SKM-1 (cell line): Measurements from ENCODE around the gene MAPK12.

Experiments
- DNase-seq: peaks from one replicate; lab custom pipeline; 2025; ENCODE audit not compliant: unreplicated experiment; lab: John Stamatoyannopoulos, UW

Gene MAPK12

DNA sequence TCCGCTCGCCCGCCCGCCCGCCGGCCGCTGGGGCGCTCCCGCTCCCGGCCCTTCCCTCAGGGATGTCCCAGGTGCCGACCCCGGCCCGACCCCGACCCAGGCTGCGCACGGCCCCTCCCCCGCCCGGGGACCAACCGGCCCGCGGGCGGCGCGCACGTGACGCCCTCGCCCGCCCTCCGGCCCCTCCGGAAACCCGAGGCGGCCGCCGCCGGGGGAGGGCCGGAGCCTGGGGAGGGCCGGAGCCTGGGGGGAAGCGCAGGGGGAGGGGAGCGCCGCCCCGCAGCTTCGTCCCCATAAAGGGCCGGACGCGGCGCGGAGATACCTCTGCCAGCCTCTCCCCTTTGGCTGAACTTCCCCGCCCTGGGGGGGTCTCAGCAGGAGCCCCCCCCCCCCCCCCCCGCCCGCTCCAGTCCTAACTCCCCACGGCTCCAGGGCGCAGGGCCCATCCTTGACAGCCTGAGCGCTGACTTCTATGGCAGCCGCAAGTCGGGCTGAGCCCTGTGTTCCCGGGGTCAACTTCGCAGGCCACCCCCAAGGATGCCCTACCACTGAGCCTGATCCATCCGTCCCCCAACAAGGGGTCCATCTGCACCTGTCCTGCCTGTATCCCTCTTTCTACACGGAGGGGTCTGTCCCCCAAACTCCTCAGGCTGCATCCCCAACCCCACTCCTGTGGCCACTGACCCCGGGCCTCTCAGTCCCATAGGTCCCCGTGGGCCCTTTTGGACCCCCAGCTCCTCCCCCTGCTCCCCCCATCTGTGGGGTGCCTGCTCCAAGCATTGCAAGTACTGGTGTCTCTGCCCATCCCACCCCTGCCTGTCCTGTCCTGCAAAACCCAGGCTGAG, at the start of gene MAPK12:
MAPK12 (minus strand) TSS at position 69 of the 845 bp plus-strand sequence. CDS start 174 bp downstream, outside the sequence.
- DNase-seq, result no peak

DNA sequence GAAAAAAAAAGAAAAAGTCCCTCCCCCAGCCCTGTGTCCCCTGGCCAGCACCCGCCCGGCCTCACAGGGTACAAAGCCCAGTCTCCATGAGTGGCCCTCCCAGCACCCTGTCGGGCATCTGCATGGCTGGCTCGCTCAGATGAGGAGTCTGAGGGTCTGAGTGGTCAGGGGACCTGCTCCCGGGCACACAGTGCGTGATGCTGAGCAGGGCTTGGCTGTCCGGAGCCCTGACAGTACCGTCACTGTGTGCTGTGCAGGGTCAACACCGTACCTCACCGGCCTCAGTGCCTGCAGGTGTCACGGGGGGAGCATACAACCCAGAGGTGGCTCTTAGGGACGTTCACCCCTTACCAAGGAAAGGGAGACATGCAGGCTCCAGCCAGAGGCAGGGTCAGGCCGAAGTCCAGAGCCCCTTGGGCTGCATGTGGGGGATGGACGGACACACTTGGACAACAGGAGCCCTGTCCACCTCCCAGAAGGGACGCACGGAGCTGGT, 49.5 kb upstream of the MAPK12 start:
- DNase-seq, result no peak

DNA sequence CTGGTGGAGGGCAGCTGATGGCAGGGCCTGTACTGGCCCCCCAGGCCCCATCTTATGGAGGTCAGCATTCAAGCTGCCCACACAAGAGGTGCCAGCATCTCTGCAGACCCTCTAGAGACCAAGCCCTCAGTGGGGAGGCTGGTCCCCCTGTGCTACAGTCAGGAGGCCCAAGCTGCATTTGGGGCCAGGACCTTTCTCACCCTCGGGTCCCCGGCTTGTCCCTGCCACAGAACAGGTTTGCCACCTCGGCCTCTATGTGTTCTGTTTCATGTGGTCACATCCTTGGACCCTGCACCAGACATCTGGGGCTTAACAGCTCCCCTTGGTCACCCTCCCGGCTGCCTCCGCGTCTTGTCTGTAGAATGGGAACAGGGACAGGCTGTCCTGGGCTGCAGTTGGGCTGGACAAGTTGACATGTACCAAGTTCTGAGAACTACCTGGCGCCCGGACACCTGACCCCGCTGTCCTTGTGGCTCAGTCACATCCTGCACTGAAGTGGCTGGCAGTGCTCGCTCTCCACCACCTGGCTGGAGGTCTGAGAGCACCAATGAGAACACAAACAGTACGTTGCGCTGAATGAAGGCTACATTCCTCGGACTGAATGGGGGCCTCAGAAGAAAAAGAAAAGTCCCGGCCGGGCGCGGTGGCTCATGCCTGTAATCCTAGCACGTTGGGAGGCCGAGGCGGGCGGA, 48.7 kb upstream of the MAPK12 start:
- DNase-seq, result no peak

DNA sequence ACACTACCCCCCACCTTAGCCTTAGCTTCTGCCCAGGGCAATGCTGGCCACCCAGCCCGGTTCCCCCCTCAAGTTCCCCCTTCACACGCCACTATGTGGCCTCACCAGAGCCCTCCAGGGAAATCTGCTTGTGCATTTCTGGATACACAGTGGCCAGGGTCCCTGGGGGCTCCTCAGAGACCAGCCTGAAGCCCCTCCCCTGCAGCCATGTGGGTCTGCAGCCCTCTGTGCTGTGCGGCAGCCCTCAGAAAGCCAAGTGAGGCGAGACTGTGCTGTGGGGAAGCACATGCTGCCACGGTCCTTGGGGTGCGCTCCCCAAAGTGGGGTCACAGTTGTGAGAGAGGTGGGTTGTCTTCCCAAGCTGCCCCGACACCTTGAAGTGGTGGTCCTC, 48.1 kb upstream of the MAPK12 start:
- no peak for DNase-seq

DNA sequence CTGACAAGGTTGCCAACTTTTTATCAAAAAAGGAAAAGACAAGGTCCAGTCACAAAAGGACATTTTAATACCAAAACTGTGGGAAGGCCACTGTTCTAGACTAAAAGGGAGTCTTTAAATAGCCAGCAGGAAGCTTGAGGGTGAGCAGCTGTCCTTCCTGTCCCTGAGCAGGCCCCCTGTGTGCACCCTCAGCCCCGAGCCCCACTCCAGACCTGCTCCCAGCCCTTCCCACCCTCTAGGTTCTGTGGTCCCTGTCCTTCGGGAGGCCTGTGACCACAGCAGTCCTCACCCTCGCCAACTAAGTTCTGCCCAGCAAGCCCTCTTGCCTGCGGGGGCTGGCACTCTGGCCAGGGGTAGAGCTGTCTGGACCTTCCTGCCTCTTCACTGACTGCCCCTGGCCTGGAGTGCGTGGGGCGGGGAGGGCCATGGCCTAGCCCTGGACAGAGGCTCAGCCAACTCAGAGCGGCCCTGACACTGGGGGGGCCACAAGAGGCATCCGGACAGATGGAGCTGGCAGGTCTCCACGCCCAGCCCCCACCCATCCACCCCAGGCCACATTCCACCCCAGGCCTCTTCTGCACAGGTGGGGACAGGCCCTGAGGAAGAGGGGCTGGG, 47.6 kb upstream of the MAPK12 start:
- no peak for DNase-seq

DNA sequence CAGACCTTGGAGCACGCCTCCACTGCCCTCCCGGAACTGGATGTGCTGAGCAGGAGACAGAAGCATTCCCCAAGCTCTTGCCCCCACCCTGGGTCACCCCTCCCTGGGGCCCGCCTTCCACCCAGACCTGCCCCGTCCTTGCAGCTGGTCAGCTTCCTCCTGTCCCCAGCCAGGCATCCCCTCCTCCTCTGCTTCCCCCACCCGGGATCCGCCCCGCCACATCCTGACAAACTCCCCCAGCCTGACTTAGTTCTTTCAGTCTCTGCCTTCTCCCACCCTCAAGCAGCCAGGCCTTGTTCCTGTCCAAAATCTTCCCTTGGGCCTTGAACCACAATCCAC, 47.1 kb upstream of the MAPK12 start:
- DNase-seq, result peak; percentile 66

DNA sequence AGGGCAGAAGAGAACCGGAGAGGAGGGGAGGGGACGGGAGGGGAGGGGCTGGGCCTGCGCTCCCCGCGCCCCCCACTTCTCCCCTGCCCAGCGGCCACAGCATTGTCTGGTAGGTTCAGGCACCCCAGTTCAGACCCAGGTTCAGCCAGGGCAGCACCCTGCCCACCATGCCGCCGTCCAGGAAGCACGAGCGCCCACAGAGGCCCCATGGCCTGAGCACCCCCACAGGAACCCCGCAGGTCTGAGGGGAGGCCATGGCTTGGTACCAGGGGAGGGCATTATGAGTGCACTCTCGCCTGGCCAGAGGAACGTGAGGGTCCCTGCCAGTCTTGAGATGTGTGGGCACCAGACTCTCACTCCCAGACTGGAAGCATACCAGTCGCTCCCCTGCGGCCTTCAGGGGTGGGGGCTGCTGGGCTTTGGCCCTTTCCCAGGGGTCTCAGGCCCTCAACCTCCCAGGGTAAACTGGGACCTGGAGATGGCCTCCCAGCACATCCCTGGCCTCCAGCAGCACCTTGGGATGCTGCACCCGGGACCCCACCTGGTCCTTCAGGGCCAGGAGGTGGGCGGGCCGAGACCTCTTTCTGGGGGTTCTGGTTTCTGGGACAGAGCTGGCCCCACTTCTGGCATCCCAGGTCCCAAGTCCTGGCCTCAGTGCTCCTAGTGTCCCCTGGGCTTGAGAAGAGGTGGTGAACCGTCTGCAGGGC, 46.6 kb upstream of the MAPK12 start:
- DNase-seq, result no peak

DNA sequence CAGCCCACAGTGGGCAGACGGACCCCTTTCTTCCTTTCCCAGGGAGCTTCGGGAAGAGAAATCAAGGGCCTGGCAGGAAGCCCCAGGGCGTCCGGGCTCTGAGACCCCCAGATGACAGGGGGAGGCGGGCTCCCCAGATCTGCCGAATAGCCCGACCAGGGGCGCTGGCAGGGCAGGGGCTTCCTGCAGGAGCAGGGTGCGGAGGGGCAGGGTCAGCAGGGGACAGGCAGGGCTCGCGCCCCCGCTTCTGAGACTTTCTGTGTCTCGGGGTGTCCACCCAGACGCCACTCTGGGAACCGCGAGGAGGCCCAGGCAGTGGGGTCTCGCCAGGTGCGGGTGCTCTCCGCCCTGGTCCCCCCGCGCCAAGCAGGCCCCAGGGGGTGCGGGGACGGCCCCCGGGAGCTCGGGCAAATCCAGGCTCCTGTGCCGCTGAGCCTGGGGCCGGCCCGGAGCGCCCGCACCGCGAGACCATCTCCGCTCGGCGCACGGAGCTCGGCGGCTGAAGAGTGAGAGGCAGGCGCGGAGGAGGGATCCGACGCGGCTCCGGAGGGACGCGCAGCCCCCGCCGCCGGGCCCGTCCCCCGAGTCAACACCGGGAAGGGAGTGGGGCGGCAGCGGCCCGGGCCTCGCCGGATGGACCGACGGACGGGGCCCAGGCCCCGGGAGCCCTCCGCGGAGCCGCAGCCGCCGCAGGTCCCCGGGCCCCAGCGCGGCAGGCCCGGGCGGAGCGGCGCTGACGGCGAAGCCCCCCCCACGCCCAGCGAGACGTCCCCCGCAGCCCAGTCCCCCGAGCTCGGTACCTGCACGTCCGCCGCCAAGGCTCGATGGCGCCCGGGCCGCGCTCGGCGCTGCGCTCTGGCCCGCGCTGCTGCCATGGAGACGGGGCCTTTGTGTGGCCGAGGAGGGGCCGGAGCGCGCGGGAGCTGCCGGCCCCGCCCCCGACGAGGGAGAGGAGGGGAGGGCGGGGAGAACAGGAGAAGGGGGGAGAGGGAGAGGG, 45.6 kb upstream of the MAPK12 start, which contains the start of gene PLXNB2:
PLXNB2 (minus strand) TSS at position 894 of the 997 bp plus-strand sequence. CDS start 17,062 bp downstream, outside the sequence.
- DNase-seq, result peak; percentile 66

DNA sequence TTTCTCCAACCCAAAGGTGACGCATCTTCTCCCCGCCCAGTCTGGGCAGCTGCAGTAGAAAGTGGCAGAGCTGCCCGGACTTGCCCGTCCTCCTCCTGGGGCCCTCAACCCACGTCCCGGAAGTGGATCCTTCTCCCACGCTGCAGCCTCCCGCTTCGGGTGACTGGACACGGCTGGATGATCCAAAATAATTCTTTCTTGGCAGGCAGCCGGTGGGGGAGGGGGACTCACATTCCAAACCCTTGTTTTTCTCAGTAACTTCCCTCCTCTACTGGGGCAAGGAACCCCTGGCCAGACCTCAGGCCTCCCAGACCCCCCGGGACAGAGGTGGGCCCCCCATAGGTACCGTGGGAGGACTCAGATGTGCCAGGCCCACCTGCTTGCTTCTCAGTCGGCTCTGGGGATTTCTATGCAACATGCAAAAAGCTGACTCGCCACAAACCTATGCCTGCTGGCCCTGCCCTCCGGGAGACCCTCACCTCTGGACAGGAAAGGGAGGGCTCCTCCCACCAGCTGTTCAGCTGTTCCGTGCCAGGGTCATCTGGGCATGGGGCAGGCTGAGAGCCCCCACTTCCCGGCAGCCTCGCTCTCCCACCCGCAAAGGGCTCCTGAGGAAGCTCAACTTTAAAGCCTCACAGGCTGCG, 44.6 kb upstream of the MAPK12 start:
- peak; percentile 18 for DNase-seq

DNA sequence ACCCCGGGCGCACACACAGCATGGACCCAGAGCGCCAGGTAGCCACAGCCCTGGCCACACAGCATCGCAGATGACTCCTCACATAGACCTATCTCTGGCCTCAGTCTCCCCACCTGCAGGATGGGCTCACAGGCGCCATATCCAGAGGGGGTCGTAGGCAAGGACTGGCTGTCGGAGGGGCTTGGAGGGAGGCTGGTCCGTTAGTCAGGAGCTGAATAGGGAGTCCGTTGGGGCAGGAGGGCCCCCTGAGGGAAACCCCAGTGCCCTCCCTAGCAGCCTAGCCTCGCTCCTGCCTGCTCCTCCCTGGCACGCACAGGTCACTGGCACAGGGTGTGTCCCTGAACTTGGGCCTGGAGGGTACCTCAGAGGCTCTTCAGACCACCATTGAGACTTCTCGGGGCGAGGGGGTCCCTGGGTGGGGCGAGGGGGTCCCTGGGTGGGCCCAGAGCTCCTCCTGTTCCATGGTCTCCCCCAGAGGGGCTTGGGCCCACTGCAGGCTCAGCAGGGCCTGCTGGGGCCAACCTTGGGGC, 44.0 kb upstream of the MAPK12 start:
- DNase-seq, result no peak

DNA sequence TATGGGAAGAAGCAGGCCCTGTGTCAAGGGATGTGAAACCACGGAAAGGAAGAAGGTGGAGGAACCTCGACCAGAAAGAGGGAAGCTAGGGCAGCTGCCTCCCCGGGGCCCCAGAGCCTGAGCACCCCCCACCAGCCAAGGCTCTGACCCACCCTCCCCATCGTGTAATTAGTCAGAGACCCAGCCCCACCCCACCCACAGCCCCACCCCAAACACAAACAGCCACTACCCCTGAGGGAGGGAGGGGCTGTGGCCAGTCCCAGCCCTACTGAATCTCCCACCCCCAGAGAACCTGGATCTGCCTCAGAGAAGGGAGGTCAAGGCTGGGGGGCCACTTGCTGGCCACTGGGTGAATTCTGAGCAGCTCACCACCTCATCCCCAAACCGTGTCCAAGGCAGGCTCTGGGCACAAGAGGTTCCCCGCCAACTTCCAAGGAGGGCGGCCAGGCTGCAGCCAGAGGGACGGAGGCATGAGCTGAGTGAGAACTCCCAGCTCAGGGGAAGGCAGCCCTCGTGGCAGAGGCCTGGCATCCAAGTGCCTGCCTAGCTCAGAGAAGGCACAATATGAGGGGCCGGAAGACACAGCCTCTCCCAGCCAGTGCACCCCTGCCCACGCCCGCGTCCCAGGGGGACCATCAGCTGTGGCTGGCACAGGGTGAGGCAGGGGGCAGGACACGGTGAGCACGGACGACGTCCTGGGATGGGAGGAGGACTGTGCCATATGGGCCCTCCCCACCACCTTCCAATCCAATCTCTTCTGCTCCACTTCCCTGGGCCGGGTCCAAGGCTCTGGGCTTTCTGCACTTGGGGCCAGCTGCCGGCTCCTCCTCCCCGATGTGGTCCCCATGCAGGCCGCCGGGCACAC, 43.3 kb upstream of the MAPK12 start:
- peak; percentile 55 for DNase-seq

DNA sequence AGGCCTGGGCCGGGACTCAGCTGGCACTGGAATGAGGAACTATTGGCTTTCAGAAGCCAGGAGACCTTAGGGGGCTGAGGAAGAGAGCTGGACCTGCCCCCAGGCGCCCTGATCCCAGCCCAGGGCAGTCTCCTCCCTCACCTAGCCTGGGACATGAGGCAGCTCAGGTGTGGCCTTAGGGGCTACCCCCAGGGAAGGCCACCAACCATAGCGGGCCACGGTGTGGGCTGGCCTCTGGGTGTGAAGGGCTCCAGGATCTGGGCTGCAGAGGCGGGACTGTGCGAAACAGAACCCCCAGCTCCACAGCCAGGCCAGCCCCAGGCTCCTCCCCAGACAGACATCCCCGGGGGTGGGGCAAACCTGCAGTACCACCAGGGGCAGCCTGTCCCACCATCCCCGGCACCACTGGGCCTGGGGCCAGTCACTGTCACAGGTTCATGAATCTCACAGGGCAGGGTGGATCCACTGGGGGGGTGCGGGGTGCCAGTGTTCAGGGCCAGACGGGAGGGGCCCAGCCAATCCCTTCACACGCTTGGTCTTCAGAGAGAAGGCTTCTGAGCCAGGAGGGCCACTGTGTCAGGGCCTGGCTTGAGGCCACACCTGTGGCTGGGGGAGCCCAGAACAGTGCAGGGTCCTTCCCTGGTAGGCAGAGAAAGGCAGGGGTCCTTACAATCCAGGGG, 42.5 kb upstream of the MAPK12 start:
- DNase-seq, result peak; percentile 8

DNA sequence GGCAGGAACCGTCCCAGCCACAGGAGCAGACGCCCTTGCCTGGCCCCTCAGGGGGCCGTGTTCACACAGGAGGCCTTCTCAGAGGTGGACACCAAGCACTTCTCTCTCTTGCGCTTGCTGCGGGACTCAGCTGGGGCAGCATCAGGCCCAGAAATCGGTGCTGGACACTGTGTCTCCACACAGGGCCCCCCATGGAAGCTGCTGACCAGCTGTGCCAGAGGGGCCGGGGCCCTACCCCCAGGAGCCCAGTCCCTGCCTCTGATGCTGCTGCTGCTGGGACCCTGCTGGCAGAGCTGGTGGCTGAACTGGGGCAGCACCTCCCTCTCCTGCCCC, 42.0 kb upstream of the MAPK12 start:
- DNase-seq, result no peak

DNA sequence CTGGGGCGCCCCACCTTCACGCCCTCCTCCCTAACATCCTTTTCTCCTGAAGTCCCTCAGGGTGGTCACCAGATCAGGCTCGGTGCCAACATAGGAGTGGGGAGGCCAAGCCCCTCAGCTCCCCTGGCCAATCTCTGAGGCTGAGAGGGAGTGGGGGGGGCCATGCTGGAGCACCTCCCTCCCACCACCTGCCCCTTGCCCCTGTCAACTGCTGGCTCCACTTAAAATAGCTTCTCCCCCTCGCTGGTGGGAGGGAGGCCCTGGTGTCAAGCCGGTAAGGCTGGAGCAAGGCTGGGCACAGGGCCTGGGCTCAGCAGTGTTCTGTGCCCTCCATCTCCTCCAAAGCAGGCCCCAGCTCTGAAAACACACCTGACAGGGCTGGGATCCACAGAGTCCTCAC, 41.1 kb upstream of the MAPK12 start:
- DNase-seq, result no peak

DNA sequence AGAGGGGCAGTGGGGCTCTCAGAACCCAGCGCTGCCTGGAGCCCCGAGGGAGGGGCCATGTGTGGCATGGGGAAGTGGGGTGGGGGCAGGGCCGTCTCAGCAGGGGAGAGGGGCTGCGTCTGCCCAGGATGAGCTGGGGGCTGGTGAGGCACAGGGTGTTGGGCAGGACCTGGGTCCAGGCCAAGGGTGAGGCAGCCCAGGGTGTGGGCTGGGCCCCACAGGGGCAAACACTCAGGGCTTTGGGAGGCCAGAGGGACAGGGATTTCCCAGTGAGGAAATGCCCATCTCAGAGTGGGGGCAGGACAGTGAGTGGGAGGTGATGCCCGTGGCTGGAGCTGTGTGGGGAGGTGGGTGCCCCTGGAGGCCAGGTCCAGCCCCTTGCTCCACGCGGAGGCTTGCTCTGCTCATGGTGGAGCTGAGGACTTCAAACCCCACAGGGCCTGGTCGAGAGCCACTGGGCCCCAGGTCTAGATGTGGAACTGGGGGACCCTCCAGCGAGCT, 40.6 kb upstream of the MAPK12 start:
- DNase-seq, result no peak

DNA sequence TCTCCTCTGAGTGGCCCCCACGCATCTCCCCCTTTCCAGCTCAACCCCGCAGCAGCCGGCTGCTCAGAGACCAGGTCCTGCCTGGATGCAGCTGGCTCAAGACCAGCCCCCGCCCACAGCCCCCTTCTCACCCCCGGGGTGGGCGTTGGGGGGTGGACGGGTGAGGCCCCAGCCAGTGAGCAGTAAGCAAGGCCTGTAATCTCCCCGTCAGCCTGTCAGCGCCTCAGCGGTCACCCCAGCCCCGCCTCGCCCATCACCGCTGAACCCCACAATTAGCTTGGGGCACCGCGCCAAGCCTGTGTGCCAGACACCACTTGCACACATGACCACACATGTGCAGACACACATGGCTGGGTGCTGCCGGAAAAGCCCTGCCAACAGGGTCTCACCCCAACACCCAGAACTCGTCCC, 40.1 kb upstream of the MAPK12 start:
- no peak for DNase-seq

DNA sequence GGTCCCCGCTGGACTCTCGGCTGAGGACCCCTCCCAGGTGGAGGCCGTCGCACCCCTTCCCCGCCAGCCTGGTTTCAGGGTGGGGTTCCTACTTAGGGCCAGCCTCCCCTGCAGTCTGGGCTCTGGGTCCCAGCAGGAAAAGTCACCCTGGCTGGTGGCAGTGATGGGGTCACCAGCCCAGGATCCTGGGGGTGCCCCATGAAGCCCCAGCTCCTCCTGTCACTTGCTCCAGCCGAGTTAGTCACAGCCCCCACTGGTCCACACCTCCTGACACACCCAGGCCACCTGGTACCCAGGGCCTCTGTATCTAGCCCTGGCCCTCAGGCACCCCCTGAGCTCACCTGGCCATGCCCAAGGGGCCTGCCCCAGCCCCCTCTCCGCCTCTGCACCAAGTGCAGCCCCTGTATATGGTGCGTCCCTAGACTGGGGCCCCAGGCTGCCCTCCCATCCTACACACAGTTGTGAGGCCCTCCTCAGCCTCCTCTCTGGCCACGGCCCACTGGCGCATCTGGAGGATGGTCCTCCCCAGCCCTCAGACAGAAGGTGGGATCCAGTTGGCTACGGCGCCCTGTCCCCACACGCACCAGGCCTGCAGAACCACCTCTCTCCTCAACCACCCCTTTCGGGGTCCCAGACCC, 39.3 kb upstream of the MAPK12 start:
- no peak for DNase-seq
